PFSK-1 (cell line): ENCODE measurements around the gene FUNDC1.

Experiments used
- FOXP2 ChIP-seq: optimal IDR thresholded peaks from 2 replicates; pipeline ENCODE3; 2011; ENCODE audit warnings: borderline replicate concordance, control low read depth, inconsistent platforms; ENCODE audit not compliant: insufficient read depth; ENCODE audit errors: extremely low read length, extremely low read depth
- POLR2AphosphoS5 ChIP-seq: IDR thresholded peaks from 2 replicates; pipeline ENCODE4 v1.6.1; 2012; ENCODE audit warnings: low read depth, mild to moderate bottlenecking, control low read depth, low read length, moderate library complexity
- SIN3A ChIP-seq: IDR thresholded peaks from 2 replicates; pipeline ENCODE4 v1.6.1; 2012; ENCODE audit warnings: mild to moderate bottlenecking, low read length, moderate library complexity, borderline replicate concordance; ENCODE audit not compliant: insufficient read depth
- TAF1 ChIP-seq: IDR thresholded peaks from 2 replicates; pipeline ENCODE4 v1.6.1; 2012; ENCODE audit warnings: low read length, control low read depth, borderline replicate concordance; ENCODE audit not compliant: insufficient read depth
- TF ChIP-seq, protein P1 (sequence below), 2 experiments: IDR thresholded peaks; 2 replicates each; pipeline versions ENCODE4 v1.6.1 to v1.8.0; 2011 to 2012; ENCODE audit warnings: low read depth in 2 of 2, low read length in 2 of 2, control low read depth in 1 of 2, inconsistent platforms in 1 of 2, mild to moderate bottlenecking in 1 of 2, moderate library complexity in 1 of 2; ENCODE audit not compliant: insufficient read depth in 1 of 2

The FUNDC1 gene

DNA sequence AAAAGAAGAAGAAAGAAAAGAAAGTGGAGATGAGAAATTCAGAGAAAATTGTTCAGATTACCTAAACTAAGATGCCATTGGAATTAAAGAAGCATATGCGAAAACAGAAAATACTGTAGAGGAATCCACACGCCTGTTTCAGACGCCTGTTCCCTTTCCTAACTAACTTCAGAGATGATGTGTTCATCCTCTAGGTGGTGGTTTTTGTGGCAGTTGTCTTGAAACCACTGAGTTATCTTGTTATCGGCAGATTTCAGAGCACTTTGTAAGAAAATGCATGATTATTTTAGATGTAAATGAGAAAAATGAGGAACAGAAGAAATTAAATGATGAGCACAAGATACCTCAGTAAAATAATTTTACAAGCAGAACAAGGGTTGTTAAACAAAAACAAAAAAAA is 48.3 kb downstream of the FUNDC1 start:
- TF ChIP-seq TAF1 (no peak), POLR2AphosphoS5 (no peak), SIN3A (no peak), FOXP2 (no peak)
- TF ChIP-seq, protein P1, sequence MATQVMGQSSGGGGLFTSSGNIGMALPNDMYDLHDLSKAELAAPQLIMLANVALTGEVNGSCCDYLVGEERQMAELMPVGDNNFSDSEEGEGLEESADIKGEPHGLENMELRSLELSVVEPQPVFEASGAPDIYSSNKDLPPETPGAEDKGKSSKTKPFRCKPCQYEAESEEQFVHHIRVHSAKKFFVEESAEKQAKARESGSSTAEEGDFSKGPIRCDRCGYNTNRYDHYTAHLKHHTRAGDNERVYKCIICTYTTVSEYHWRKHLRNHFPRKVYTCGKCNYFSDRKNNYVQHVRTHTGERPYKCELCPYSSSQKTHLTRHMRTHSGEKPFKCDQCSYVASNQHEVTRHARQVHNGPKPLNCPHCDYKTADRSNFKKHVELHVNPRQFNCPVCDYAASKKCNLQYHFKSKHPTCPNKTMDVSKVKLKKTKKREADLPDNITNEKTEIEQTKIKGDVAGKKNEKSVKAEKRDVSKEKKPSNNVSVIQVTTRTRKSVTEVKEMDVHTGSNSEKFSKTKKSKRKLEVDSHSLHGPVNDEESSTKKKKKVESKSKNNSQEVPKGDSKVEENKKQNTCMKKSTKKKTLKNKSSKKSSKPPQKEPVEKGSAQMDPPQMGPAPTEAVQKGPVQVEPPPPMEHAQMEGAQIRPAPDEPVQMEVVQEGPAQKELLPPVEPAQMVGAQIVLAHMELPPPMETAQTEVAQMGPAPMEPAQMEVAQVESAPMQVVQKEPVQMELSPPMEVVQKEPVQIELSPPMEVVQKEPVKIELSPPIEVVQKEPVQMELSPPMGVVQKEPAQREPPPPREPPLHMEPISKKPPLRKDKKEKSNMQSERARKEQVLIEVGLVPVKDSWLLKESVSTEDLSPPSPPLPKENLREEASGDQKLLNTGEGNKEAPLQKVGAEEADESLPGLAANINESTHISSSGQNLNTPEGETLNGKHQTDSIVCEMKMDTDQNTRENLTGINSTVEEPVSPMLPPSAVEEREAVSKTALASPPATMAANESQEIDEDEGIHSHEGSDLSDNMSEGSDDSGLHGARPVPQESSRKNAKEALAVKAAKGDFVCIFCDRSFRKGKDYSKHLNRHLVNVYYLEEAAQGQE (IDR thresholded peaks at IDR 0.05; ENCODE audit: insufficient read depth in 1 of 2, low read depth in 2 of 2, low read length in 2 of 2), result no peak

DNA sequence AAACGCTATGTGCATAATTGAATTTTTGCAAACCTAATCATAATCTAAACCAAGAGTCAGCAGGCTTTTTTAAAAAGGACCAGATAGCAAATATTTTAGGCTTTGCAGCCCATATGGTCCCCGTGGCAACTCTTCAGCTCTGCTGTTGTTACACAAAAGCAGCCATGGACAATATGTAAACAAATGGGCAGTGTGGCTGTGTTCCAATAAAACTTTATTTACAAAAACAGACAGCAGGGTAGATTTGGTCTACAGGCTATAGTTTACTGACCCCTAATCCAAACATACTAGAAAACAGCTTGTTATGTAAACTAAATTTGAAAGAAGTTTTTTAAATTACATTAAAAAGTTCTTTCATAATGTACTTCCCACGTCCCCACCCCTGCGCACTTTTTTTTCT is 53.1 kb downstream of the FUNDC1 start:
- TF ChIP-seq, protein P1 (IDR thresholded peaks at IDR 0.05; ENCODE audit: insufficient read depth in 1 of 2, low read depth in 2 of 2, low read length in 2 of 2), result no peak
- no peak for TF ChIP-seq TAF1
- no peak for TF ChIP-seq POLR2AphosphoS5
- no peak for TF ChIP-seq SIN3A
- no peak for TF ChIP-seq FOXP2

DNA sequence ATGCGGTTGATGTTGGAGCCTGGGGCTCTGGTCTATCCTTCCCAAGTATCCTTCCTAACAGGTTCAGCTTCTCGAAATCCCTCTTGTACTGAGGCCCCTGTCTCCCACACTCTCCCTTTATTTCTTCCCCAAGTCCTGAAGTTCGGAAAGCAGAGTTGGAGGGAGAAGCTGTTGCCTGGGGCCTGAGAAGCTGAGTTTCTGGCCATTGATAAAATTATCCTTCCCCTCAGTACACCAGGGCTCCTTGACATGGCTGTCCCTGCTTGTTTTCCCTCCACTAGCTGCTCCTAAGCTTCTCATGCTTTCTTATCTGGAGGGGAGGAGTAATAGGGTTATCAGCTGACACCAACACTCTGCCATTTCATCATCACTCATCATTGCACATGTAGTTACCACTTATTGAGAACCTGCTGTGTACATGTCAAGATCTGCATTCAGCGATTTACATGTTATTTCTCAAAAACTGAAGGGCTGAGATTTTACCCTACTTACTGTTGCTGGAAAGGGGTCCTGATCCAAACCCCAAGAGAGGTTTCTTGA is 58.0 kb downstream of the FUNDC1 start:
- no peak for TF ChIP-seq SIN3A
- no peak for TF ChIP-seq POLR2AphosphoS5
- no peak for TF ChIP-seq TAF1
- TF ChIP-seq, protein P1 (IDR thresholded peaks at IDR 0.05; ENCODE audit: insufficient read depth in 1 of 2, low read depth in 2 of 2, low read length in 2 of 2), result no peak

DNA sequence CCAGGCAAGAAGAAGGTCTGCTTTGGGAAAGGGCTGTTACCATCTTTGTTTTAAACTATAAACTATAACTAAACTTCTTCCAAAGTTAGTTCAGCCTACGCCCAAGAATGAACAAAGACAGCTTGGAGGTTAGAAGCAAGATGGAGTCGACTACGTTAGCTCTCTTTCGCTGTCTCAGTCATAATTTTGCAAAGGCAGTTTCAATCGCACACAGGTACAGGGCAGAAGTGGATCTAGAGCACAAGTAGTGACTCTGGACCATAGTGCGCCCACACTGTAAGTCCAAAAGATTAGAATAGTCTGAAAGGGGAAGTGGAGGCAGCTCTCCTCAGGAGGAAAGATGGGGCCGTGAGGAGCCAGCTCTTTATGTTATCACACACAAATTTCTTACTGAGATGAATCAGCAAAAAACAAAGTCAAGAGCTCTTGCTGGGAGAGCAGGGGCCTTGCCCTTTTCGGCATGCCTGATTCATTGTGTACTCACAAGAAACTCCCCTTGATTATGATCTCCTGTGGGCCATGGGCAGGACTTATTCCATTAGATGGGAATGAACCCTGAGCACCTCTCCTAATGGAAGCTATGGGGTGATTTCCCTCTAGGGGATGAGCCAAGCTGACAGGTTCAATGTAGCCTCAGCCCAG is 58.6 kb downstream of the FUNDC1 start:
- TF ChIP-seq TAF1 (no peak), SIN3A (no peak), POLR2AphosphoS5 (no peak), FOXP2 (no peak)
- TF ChIP-seq, protein P1 (IDR thresholded peaks at IDR 0.05; ENCODE audit: insufficient read depth in 1 of 2, low read depth in 2 of 2, low read length in 2 of 2), result no peak
